Gastrocnemius medialis (tissue), 4 donors: ENCODE measurements around the gene E2F1. TPM values are rescaled to one million over a fixed set of nuclear protein-coding genes. Genes with fewer than 3 reads are reported as not detected.
"Not testable (repeated sequence)": the region's sequence is repeated elsewhere in the genome, so short reads cannot be mapped to it uniquely, and the experiment has no call there.

Experiments
- ATAC-seq, 2 donors: fragments of 150-250 bp; one replicate each; pipeline ENCODE4 v1.9.1; 2016
- DNase-seq, 2 donors: peaks; one replicate each; pipeline ENCODE4 v3.0.0-alpha.2; 2019
- H3K27ac ChIP-seq, 4 donors: fragments of 200-600 bp; sonication (generic); 1 replicate in 1 of 4; 2 replicates in 3 of 4; pipeline ENCODE4 v1.5.1; 2016 to 2018; ENCODE audit warnings: mild to moderate bottlenecking in 2 of 4, moderate library complexity in 1 of 4
- H3K27me3 ChIP-seq, 3 donors: fragments of 200-600 bp; sonication (generic) in 2 of 3; 1 replicate in 1 of 3; 2 replicates in 2 of 3; pipeline versions ENCODE4 v1.5.1 to v1.6.0; 2016 to 2019; ENCODE audit warnings: mild to moderate bottlenecking in 1 of 3, moderate library complexity in 1 of 3
- H3K36me3 ChIP-seq, 2 donors: fragments of 200-600 bp; sonication (generic) in 1 of 2; one replicate each; pipeline ENCODE4 v1.5.1; 2017 to 2018
- H3K4me1 ChIP-seq, 2 donors: fragments of 200-600 bp; sonication (generic) in 1 of 2; one replicate each; pipeline ENCODE4 v1.5.1; 2016 to 2017; ENCODE audit warnings: mild to moderate bottlenecking in 2 of 2
- H3K4me3 ChIP-seq, 4 donors: fragments of 200-600 bp; sonication (generic) in 3 of 4; 1 replicate in 1 of 4; 2 replicates in 3 of 4; pipeline ENCODE4 v1.5.1; 2016 to 2019; ENCODE audit warnings: mild to moderate bottlenecking in 2 of 4
- H3K9me3 ChIP-seq, 3 donors: fragments of 200-600 bp; sonication (generic) in 2 of 3; 1 replicate in 1 of 3; 2 replicates in 2 of 3; pipeline ENCODE4 v1.5.1; 2016 to 2019
- POLR2A ChIP-seq, 2 donors: fragments of 450-650 bp; IDR thresholded peaks; one replicate each; pipeline ENCODE4 v1.6.1; 2017; ENCODE audit warnings: antibody characterized with exemption in 2 of 2, mild to moderate bottlenecking in 2 of 2, moderate library complexity in 2 of 2
- in situ Hi-C, 4 donors: fragments of 200-750 bp; cut with MboI; loops; one replicate each; pipeline versions ENCODE4 v1.15.0 to v1.8.0; 2017; ENCODE audit warnings: low sequenced_read_pairs in 4 of 4
- intact Hi-C: fragments of 100-400 bp; cut with DNase I; formaldehyde crosslinking; loops from one replicate; pipeline ENCODE4 v1.15.1; 2023; ENCODE audit warnings: low total_unique reads
- total RNA-seq, 4 donors: library from RNA; depleted of rRNA; stranded (reverse); fragments of >200 nt; gene quantifications; one replicate each; pipeline versions ENCODE4 v1.1.0 to v1.2.3, GENCODE V29; 2016
- TF ChIP-seq, protein P1 (sequence below), 5 experiments: fragments of 450-650 bp in 3 of 5; fragments of 200-600 bp in 2 of 5; sonication (generic) in 2 of 5; IDR thresholded peaks in 4 of 5; conservative IDR thresholded peaks in 1 of 5; 1 replicate in 4 of 5; 2 replicates in 1 of 5; pipeline ENCODE4 v1.5.1; 2016 to 2019; ENCODE audit warnings: antibody characterized with exemption in 5 of 5, mild to moderate bottlenecking in 3 of 5, moderate library complexity in 3 of 5

E2F1 gene
- total RNA-seq, 4 donors from 2014 or later = 1.00 to 2.0 (median 1.4) TPM; not detected in 1

DNA sequence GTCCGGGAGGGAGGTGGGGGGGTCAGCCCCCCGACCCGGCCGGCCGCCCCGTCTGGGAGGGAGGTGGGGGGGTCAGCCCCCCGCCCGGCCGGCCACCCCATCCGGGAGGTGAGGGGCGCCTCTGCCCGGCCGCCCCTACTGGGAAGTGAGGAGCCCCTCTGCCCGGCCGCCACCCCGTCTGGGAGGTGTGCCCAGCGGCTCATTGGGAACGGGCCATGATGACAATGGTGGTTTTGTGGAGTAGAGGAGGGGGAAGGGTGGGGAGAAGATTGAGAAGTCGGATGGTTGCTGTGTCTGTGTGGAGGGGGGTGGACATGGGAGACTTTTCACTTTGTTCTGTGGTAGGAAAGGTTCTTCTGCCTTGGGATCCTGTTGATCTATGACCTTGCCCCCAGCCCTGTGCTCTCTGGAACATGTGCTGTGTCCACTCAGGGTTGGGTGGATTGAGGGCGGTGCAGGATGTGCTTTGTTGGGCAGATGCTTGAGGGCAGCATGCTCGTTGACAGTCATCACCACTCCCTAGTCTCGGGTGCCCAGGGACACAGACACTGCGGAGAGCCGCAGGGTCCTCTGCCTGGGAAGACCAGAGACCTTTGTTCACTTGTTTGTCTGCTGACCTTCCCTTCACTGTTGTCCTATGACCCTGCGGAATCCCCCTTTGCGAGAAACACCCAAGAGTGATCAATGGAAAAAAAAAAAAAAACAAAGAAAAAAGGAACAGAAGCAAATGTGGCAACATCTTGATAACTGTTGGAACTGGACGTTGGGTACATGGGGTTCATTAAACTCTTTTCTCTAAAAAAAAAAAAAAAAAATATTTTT, 15.7 kb upstream of the E2F1 start:
- H3K9me3 ChIP-seq = no peaks in the 10 kb centered on the region
- TF ChIP-seq, protein P1, sequence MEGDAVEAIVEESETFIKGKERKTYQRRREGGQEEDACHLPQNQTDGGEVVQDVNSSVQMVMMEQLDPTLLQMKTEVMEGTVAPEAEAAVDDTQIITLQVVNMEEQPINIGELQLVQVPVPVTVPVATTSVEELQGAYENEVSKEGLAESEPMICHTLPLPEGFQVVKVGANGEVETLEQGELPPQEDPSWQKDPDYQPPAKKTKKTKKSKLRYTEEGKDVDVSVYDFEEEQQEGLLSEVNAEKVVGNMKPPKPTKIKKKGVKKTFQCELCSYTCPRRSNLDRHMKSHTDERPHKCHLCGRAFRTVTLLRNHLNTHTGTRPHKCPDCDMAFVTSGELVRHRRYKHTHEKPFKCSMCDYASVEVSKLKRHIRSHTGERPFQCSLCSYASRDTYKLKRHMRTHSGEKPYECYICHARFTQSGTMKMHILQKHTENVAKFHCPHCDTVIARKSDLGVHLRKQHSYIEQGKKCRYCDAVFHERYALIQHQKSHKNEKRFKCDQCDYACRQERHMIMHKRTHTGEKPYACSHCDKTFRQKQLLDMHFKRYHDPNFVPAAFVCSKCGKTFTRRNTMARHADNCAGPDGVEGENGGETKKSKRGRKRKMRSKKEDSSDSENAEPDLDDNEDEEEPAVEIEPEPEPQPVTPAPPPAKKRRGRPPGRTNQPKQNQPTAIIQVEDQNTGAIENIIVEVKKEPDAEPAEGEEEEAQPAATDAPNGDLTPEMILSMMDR (IDR thresholded peaks at IDR 0.05 in 4 of 5, conservative IDR thresholded peaks at IDR 0.05 in 1 of 5) = no peak
- TF ChIP-seq POLR2A (IDR thresholded peaks at IDR 0.05) = no peak
- intact Hi-C loops (no loop called here), in situ Hi-C loops (no loop called here)
- ATAC-seq = no peak
- peaks cover 0 to 2% of the 10 kb centered on the region in 2 donors for H3K36me3 ChIP-seq
- H3K27me3 ChIP-seq = no peaks in the 10 kb centered on the region
- H3K27ac ChIP-seq = no peak overlapping the region
- no peak overlapping the region for H3K4me3 ChIP-seq
- H3K4me1 ChIP-seq = no peaks in the 10 kb centered on the region
- no peak for DNase-seq

DNA sequence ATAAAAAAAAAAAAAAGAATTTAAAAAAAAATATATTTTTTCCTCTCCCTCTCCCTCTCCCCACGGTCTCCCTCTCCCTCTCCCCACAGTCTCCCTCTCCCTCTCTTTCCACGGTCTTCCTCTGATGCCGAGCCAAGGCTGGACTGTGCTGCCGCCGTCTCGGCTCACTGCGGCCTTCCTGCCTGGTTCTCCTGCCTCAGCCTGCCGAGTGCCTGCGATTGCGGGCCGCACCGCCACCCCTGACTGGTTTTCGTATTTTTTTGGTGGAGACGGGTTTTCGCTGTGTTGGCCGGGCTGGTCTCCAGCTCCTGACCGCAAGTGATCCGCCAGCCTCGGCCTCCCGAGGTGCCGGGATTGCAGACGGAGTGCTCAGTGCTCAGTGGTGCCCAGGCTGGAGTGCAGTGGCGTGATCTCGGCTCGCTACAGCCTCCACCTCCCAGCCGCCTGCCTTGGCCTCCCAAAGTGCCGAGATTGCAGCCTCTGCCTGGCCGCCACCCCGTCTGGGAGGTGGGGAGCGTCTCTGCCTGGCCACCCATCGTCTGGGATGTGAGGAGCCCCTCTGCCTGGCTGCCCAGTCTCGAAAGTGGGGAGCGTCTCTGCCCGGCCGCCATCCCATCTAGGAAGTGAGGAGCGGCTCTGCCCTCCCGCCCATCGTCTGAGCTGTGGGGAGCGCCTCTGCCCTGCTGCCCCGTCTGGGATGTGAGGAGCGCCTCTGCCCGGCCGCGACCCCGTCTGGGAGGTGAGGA, 14.7 kb upstream of the E2F1 start:
- in situ Hi-C loops, H3K27me3 ChIP-seq, ATAC-seq, DNase-seq, intact Hi-C loops, H3K4me1 ChIP-seq, H3K36me3 ChIP-seq, H3K4me3 ChIP-seq, H3K9me3 ChIP-seq, H3K27ac ChIP-seq: not testable (repeated sequence)

DNA sequence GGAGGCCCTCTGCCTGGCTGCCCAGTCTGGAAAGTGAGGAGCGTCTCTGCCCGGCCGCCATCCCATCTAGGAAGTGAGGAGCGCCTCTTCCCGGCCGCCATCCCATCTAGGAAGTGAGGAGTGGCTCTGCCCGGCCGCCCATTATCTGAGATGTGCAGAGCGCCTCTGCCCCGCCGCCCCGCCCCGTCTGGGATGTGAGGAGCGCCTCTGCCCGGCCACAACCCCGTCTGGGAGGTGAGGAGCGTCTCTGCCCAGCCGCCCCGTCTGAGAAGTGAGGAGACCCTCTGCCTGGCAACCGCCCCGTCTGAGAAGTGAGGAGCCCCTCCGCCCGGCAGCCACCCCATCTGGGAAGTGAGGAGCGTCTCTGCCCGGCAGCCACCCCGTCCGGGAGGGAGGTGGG, 12.8 kb upstream of the E2F1 start:
- ATAC-seq, H3K27ac ChIP-seq, H3K36me3 ChIP-seq, H3K4me3 ChIP-seq, in situ Hi-C loops, H3K4me1 ChIP-seq, H3K9me3 ChIP-seq, H3K27me3 ChIP-seq, intact Hi-C loops, DNase-seq: not testable (repeated sequence)

DNA sequence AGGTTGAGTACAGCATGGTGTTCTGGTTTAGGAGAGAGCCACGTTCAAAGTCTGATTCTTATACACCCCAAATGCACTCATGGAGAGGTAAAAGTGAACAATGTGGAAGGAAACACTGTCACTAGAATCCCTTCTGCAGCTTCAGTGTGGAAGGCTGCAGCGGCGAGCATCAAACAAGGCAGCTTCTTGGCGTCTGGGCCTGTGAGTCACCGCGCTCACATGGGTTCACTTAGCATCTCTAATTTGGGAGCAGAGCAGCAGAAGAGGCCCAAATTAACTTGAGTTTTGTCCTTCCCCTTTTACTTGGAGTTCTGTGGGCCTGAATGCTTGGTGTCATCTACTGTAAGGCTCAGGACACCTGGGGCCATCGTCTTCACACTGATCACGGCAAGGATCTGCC, 10.9 kb upstream of the E2F1 start:
- TF ChIP-seq POLR2A (IDR thresholded peaks at IDR 0.05) = no peak
- TF ChIP-seq, protein P1 (IDR thresholded peaks at IDR 0.05 in 4 of 5, conservative IDR thresholded peaks at IDR 0.05 in 1 of 5) = no peak
- Histone ChIP-seq H3K4me3 (no peak overlapping the region), H3K36me3 (no peaks in the 10 kb centered on the region), H3K4me1 (no peaks in the 10 kb centered on the region), H3K27me3 (no peaks in the 10 kb centered on the region), H3K27ac (peak overlapping the region in 1 of 4 donors; percentile 37), H3K9me3 (no peaks in the 10 kb centered on the region)
- in situ Hi-C loops (no loop called here), intact Hi-C loops (no loop called here)
- peak in 1 of 2 donors; percentile 42 for ATAC-seq
- peak in 1 of 2 donors; percentile 24 for DNase-seq

DNA sequence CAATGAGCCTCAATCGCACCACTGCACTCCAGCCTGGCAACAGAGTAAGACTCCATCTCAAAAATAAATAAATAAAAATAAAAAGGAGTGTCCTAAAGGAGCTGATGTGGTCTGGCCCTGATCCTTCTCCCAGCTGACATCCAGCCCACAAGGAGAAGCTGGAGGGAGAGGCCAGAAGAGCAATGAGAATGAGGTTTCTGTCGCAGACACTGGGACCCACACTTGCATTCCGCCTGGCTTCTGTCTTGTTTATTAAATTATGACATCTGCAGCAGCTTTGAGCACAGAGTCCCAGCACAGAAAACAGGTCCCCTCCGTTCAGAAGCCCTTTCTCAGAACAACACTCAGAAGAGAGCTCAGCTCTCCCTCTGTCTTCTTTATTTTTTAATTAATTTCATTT, 10.3 kb upstream of the E2F1 start:
- in situ Hi-C loops (no loop called here), intact Hi-C loops (no loop called here)
- H3K27me3 ChIP-seq = no peaks in the 10 kb centered on the region
- no peak for ATAC-seq
- H3K27ac ChIP-seq = no peak overlapping the region
- no peak for TF ChIP-seq POLR2A (IDR thresholded peaks at IDR 0.05)
- TF ChIP-seq, protein P1 (IDR thresholded peaks at IDR 0.05 in 4 of 5, conservative IDR thresholded peaks at IDR 0.05 in 1 of 5) = no peak
- no peaks in the 10 kb centered on the region for H3K36me3 ChIP-seq
- H3K9me3 ChIP-seq = no peaks in the 10 kb centered on the region
- no peaks in the 10 kb centered on the region for H3K4me1 ChIP-seq
- no peak for DNase-seq
- H3K4me3 ChIP-seq = no peak overlapping the region
